ENCODE measurements around the gene FKBP1B.
"Not testable (repeated sequence)": the region's sequence is repeated elsewhere in the genome, so short reads cannot be mapped to it uniquely, and the experiment has no call there.

Gene FKBP1B

DNA sequence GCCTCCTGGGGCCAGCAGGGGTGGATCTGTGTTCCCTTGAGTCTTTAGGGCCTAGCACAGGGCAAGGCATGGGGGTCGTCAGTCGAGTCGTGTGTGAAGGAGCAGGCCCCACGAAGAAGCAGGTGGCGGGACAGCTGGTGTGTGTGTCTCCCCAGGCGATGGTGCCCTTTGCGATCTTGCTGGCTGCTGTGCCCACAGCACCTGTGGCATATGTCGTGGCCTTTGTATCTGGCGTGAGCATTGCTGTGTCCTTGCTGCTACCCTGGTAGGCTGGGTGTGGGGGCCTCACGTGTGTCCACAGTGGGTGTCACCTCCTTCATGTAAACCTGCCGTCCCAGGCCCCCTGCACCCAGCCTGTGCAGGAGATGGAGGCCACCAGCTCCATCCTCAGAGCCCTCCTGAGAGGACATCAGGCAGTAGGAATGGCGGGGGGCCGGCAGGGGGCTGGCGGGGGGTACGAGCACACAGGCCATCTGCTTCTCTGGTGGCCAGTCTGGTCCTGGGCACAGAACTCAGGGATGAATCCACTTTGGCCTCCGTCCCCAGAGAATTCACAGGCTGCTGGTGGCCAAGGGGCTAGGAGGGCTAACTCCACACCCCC lies 26.5 kb upstream of the FKBP1B start:
- DNase-seq (ENCODE audit: low read depth) = no peak

- DNase-seq (ENCODE audit: low read depth) = no peak
These were observed 25.5 kb upstream of the FKBP1B start for GRCh38 chr2:24024018-24024417.

- no peak for DNase-seq (ENCODE audit: low read depth)
These were observed 24.4 kb upstream of the FKBP1B start for GRCh38 chr2:24024996-24025663.

DNA sequence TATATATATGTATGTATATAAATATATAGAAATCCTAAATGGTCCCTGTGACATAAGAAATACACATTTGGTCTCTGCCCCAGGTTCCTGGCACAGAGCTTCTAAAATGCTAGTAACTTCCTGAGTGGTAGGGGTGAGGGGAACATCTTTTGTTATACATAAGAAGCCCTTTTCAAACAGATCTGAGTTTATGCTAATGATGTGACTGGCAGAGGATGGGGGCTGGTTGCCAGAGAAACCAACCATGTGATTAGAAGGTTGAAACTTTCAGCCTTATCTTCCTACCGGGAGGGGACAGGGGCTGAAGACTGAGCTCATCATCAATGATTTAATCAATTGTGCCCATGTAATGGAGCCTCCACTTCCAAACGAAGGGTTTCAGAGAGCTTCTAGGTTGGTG lies 23.3 kb upstream of the FKBP1B start:
- no peak for DNase-seq (ENCODE audit: low read depth)

DNA sequence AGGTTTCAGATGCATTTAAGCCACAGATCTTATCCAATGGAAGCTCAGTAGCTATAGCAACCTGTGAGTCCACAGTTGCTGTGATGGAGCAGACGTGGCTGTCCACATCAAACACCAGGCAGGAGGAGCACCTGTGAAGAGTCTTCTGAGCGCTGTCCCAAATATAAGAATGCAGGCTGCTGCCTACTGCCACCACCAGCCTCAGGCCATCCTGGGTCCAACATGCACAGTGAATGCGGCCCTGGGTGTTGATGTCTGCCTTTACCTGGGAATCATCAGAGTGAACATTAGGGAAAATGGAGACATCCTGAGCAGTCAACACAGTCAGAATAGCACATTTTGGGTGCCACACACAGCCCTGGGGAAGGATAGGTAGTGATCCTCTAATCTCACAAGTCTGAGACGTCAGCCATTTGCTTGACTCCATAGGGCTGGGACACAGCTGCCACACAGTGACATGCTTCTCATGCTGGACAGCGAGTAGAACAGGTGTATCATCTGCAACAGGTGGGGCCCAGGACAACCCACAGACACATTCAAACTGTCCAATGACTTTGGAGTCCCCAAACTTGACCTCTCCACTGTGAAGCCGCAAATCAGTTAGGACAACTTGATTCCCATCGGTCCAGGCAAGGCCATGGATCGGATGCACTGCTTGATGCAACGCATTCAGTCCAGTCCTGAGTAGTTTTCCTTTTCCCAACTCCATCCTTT lies 10.6 kb upstream of the FKBP1B start:
- DNase-seq (ENCODE audit: low read depth) = no peak

- no peak for DNase-seq (ENCODE audit: low read depth)
These were observed 9.0 kb upstream of the FKBP1B start for GRCh38 chr2:24040511-24040910.

GRCh38 chr2:24043133-24043532 lies 6.4 kb upstream of the FKBP1B start:
- DNase-seq (ENCODE audit: low read depth) = not testable (repeated sequence)

DNA sequence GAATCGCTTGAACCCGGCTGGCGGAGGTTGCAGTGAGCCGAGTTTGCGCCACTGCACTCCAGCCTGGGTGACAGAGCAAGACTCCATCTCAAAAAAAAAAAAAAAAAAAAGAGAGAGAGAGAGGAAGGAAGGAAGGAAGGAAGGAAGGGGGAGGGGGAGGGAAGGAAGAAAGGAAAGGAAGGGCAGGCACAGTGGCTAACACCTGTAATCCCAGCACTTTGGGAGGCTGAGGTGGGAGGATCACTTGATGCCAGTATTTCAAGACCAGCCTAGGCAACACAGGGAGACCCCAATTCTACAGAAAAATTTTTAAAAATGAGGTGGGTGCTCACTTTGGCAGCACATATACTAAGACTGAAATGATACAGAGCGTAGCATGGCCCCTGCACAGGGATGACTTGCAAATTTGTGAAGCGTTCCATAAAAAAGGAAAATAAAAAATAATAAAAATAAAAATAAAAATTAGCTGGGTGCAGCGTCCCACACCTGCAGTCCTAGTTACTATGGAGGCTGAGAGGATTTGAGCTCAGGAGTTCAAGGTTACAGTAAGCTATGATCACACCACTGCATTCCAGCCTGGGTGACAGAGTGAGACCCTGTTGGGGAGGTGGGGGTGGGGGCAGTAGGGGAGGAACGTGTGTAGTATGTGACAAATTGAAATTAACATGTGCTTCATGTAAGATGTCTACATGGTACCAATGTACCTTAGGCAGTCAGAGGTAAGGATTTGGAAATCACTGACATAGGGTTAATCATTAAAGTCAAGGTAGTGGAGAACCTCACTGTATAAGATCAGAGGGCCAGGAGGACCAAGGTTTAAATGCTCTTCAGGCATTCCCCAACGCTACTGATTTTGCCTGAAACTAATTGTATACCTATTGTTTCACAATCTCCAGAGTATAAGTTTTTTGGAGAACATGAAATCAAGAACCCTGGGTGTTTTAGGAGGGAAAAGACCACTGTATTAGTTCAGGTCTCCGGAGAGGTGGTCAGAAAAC lies 3.7 kb upstream of the FKBP1B start:
- DNase-seq (ENCODE audit: low read depth) = no peak

- no peak for DNase-seq (ENCODE audit: low read depth)
These were observed 3.0 kb upstream of the FKBP1B start for GRCh38 chr2:24046599-24046929.

DNA sequence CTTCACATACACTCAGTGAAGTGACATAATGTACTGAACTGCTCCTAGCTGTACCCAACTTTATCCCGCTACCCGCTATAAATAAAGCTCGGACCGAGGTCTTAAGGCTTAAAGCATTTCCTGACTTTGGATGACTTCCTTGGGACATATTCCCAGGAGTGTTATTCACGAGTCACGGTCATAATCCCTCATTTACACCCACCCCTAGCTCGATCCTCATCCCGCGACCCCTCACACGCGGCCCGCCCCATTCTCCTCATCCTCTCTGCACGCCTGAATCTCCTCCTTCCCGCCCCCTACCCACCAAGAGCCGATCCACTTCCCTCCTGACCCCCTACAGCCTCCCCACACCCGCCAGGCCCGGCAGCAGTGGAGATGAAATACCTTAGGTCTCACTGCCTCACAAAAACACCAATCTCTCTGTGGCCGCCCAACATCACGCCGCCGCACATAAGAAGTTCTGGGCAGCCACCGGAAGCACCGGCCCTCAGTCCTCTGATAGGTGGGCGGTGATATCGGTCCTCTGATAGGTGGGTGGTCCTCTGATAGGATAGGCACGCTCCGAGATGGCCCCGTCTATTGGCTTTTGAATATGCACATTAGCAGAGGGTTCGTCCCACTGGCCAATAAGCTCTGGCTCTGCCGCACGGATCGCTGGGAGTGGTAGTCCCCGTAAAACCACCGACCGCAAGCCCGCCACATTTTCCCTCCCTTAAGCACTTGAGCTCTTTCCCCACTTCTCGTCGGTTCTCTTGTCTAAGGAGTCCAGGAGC lies 2.4 kb upstream of the FKBP1B start, which contains the start of gene WDCP:
WDCP (minus strand) TSS at position 462 of the 773 bp plus-strand sequence. CDS start 7,897 bp downstream, outside the sequence.
- peak; percentile 97 for DNase-seq (ENCODE audit: low read depth)

- no peak for DNase-seq (ENCODE audit: low read depth)
These were observed 1.9 kb upstream of the FKBP1B start for GRCh38 chr2:24047703-24048033.

GRCh38 chr2:24048769-24049484 lies 614 bp upstream of the FKBP1B start:
- DNase-seq (ENCODE audit: low read depth) = no peak

DNA sequence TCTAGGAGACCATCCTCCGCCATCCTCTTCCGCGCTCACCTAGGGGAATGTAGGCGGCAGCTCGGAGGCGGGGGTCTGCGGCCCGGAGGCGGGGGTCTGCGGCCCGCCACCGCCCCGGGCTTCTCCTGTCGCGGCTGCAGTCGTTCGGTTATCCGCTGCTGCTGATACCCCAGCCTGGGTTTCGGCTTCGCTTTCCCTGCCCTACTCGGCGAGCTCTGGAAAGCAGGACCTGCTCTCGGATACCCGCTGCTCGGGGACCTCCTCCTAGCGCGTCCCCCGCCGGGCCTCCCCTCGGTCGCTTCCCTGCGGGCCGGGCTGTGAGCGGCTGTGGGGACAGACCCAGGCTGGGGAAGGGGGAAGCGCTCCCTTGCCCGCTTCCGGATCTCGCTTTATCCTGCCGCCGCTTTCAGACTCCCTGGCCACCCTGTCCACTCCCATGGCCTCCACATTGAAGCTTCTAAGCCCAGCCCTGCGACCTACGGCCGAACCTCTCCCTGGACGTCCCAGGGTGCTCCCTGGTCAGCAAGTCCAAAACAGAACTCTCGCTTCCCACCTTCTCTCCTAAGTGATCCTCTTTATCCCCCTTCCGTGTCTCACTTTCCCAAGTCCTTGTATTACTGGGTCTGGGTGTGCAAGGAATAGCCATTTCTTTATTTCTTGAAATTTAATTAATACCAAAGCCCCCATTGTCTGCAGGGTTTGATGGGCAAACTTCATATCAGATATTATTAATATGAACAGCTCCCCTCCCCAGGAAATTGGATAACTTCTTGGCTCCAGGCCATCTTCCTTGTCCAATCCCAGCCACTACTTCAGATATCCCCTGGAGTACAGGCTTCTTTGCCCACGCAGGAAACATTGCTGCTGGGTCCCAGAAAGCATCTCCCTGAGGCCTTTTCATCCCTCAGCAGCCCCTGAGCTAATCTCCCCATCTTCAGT lies 769 bp downstream of the FKBP1B start:
- DNase-seq (ENCODE audit: low read depth) = no peak

- no peak for DNase-seq (ENCODE audit: low read depth)
These were observed 2.3 kb downstream of the FKBP1B start for GRCh38 chr2:24051833-24052232.

DNA sequence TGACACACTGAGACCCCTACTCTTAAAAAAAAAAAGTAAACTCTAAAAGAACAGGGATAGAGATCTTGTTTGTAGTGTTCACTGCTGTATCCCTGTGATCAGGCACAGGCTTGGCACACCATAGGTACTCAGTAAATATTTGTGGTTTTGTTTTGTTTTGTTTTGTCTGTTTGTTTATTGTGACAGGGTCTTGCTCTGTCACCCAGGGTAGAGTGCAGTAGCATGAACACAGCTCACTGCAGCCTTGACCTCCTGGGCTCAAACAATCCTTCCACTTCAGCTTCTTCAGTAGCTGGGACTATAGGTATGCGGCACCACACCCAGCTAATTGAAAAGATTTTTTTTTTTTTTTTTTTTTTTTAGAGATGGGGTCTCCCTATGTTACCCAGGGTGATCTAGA lies 3.4 kb downstream of the FKBP1B start:
- DNase-seq (ENCODE audit: low read depth) = no peak

DNA sequence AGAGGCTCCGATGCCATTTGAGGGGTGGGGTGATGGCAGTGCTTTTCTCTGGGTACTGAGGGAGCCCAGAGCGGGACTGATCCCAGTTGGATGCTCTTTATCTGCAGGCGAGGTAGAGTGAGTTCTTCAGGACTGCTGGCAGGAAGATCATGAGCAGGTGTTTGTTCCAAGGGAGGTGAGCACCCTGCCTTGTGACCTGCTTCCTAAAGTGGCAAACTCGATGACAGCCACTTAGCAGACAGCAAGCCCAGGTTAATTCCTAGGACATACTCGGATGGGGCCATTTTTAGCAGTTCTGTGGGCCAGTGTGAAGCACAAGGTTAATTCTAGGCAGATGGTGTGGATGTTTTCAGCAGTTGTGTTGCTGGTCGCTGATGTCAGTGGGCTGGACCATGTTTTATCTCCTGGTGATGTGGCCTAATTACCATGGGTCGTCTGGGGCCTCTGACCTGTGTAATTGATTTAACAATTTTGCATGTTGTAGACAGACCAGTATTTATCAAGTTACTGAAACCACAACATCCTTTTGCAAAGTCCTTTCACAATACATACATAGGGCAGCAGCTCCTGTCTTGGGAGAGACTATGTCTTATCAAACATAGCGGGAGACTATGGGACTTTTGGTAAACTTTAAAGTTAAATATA lies 4.9 kb downstream of the FKBP1B start:
- DNase-seq (ENCODE audit: low read depth) = no peak

DNA sequence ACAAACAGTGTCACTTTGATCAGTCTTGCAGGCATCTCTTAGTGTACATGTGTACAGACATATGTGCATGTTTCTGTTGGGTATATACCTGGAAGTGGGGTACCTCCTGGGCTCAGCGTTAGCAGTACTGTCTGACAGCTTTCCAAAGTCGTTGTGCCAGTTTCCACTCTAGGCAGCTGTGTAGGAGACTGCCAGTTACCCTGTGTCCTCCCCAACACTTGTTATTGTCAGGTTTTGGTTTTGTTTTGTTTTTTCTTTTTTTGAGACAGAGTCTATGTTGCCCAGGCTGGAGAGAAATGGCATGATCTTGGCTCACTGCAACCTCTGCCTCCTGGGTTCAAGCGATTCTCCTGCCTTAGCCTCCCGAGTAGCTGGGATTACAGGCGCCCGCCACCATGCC lies 6.2 kb downstream of the FKBP1B start:
- no peak for DNase-seq (ENCODE audit: low read depth)

DNA sequence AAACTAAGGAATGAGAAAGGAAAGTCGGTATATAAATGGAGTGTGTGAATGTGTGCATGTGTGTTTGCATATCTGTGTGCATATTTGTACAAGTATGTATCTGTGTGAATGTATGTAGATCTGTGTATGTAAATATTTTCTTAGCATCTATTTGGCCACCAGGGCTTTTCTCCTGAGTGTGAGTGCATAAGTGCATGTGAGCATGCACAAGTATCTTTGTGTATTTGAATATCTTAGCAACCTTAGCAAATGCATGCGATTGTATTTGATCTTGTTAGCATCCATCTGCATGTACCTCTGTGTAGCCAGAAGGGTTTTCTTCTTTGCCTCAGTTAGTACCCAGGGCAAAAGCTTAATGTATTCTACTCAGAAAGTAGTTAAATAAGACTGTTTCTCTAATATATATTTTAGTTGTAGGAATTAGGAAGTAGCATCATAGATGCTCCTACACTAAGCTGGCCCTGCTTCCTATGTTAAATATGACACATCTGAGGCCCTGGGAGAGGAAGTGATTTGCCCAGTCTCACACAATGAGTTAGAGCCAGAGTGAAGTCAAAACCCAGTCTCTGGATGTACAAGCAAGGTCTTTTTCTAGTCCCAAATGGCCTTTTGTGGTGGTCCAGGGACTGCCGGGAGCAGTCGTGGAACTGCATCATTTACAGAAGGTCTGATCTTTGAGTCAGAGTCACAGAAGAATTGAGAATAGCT lies 9.2 kb downstream of the FKBP1B start:
- no peak for DNase-seq (ENCODE audit: low read depth)

DNA sequence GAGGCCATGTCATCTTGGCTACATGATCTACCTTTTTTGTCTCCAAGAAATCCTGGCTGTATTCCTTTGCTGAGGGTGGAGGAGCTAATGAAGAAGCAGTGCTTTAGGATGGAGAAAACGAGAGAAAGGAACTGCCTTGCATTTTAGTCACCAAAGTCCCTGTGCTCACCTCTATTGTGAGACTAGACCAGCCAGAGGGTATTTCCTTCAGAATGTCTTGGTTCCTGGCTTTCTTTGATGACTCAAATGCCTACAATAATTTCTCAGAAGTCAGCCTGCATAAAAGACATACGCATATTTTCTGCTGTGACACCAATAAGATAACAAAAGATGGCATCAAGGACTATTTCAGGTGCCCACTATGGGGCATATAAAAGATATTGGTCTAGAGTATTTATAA lies 15.8 kb downstream of the FKBP1B start:
- no peak for DNase-seq (ENCODE audit: low read depth)
